ENCODE measurements around the gene TIMM17A.

Gene TIMM17A

DNA sequence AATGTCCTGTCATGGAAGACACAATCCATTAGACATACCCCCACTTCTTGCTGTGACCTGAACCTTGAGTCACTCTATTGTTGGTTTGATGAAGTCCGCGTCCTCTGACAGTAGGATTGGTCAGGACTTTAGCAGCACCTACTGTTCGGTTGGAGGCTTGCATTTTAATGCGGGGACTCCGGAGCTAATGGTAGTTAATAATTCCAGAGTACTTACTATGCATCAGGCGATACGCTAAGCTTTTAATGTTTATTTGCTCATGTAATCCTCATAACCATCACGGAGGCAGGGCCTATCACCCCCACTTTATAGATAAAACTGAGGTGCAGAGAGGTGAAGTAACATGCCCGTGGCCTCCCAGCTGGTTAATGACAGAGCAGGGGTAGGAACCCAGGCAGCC lies 47.2 kb downstream of the TIMM17A start:
- TF ChIP-seq, protein P1, sequence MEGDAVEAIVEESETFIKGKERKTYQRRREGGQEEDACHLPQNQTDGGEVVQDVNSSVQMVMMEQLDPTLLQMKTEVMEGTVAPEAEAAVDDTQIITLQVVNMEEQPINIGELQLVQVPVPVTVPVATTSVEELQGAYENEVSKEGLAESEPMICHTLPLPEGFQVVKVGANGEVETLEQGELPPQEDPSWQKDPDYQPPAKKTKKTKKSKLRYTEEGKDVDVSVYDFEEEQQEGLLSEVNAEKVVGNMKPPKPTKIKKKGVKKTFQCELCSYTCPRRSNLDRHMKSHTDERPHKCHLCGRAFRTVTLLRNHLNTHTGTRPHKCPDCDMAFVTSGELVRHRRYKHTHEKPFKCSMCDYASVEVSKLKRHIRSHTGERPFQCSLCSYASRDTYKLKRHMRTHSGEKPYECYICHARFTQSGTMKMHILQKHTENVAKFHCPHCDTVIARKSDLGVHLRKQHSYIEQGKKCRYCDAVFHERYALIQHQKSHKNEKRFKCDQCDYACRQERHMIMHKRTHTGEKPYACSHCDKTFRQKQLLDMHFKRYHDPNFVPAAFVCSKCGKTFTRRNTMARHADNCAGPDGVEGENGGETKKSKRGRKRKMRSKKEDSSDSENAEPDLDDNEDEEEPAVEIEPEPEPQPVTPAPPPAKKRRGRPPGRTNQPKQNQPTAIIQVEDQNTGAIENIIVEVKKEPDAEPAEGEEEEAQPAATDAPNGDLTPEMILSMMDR (conservative IDR thresholded peaks at IDR 0.05; ENCODE audit: low read depth): no peak
- ChIA-PET POLR2A (ENCODE audit: low non-redundant PET) (interaction anchor here (0.6 kb wide), 1 partner anchor 116 kb away, joined by 3 read pairs; no protein-coding TSS in a partner anchor), CTCF (interaction anchor here (0.6 to 1.2 kb wide), 3 partner anchors 107 to 329 kb away, joined by 3 to 5 read pairs (median 4); no protein-coding TSS in a partner anchor)
- no peak for DNase-seq (ENCODE audit: low spot score)
- H3K27ac ChIP-seq: no peak overlapping the region

DNA sequence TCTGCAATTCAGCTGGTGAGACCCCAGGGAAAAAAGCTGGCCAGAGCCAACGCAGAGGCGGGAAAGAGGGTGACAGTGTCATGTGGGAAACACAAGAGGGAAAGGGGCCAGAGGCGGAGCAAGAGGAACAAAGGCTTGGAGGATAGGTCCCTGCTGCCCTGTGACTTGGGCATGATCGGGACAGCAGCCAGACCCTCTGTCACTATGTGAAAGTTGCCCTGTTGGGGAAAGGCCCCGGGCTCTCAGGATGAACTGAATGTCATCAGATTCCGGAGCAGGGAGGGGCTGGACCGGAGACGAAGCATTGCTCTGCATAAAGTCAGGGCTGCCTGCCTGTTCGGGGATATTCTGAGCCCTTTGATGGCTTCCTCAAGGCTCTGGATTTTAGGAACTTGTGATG lies 49.4 kb downstream of the TIMM17A start:
- CTCF ChIA-PET: interaction anchor here (0.7 to 10.1 kb wide), 2 partner anchors 108 to 116 kb away, joined by 8 to 114 read pairs; partner anchors contain the start of gene GPR37L1
- TF ChIP-seq, protein P1 (conservative IDR thresholded peaks at IDR 0.05; ENCODE audit: low read depth): no peak
- no peak for DNase-seq (ENCODE audit: low spot score)
- POLR2A ChIA-PET (ENCODE audit: low non-redundant PET): interaction anchor here (0.5 kb wide), 1 partner anchor 8 kb away, joined by 3 read pairs; no protein-coding TSS in a partner anchor
- peak overlapping the region; percentile 18; the same call in 1 of the 2 replicates for H3K27ac ChIP-seq

- peak; percentile 51 for DNase-seq (ENCODE audit: low spot score)
- CTCF ChIA-PET: interaction anchor here (0.5 to 10.1 kb wide), 9 partner anchors 9 to 129 kb away, joined by 3 to 114 read pairs (median 5); partner anchors contain the start of gene GPR37L1
- POLR2A ChIA-PET (ENCODE audit: low non-redundant PET): no interaction called here
- TF ChIP-seq, protein P1 (conservative IDR thresholded peaks at IDR 0.05; ENCODE audit: low read depth): peak; percentile 30
- 0 out of 2 replicates have a peak overlapping the region, but pooled peaks have one; percentile 18 for H3K27ac ChIP-seq
Measured at GRCh38 chr1:202005958-202006357, 50.7 kb downstream of the TIMM17A start.

GRCh38 chr1:202007304-202007703 lies 52.0 kb downstream of the TIMM17A start:
- POLR2A ChIA-PET (ENCODE audit: low non-redundant PET): interaction anchor here (0.5 kb wide), 2 partner anchors 52 to 111 kb away, joined by 3 read pairs; partner anchors contain the start of gene TIMM17A
- CTCF ChIA-PET: interaction anchor here (0.6 to 10.1 kb wide), 13 partner anchors 7 to 128 kb away, joined by 3 to 114 read pairs (median 5); partner anchors contain the start of gene GPR37L1
- TF ChIP-seq, protein P1 (conservative IDR thresholded peaks at IDR 0.05; ENCODE audit: low read depth): no peak
- H3K27ac ChIP-seq: peak overlapping the region; percentile 49
- no peak for DNase-seq (ENCODE audit: low spot score)

DNA sequence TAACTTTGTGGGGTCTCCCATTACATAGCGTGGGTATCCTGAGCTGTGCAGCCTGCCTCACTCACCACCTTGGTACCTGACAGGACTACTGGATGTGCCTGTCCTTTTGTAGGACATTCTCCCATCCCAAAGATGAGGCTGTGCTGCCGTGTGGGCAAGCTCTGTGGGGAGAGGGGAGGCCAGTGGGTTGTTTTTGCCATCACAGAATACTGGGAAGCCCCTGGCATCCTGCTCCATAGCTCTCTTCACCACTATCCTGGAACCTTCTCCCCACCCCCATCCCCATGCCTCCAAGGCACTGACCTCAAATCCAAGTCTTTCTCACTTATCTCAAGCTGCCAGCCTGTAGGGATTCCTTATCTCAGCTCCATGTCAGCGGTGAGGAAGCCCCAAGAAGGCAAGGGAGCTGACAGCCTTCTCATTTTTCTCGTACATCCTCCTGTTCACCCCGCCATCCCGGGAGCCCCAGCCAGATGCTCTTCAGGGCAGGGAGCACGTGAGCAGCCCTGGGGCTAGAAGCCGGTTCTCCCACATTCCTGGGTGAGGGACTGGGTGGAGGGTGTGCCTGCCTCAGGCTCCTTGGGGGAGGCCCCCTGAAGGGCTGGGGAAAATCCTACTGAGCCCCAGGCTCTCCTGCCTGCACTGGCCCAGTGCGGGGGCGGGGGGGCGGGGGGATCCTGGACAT lies 52.6 kb downstream of the TIMM17A start:
- CTCF ChIA-PET: interaction anchor here (0.6 to 10.1 kb wide), 15 partner anchors 8 to 127 kb away, joined by 3 to 114 read pairs (median 4); partner anchors contain the start of gene GPR37L1
- POLR2A ChIA-PET (ENCODE audit: low non-redundant PET): no interaction called here
- peak overlapping the region; percentile 49 for H3K27ac ChIP-seq

More for the DNA sequence above, 52.6 kb downstream of the TIMM17A start:
- TF ChIP-seq, protein P1 (conservative IDR thresholded peaks at IDR 0.05; ENCODE audit: low read depth): no peak
- DNase-seq (ENCODE audit: low spot score): peak; percentile 100
